Heart right ventricle (tissue), 16 donors: ENCODE results near the gene B4GALT2. TPM values are rescaled to one million over a fixed set of nuclear protein-coding genes. Genes with fewer than 3 reads are reported as not detected.
A peak's percentile ranks its signal among the peaks of the same experiment; 100 is the strongest.

ENCODE experiments used
- ATAC-seq, 8 donors: fragments of 200-7000 bp; cut with Tn5 transposase; one replicate each; pipeline ENCODE4 v1.9.1; 2020; ENCODE audit warnings: mild to moderate bottlenecking in 8 of 8, moderate library complexity in 8 of 8, moderate number of reproducible peaks in 1 of 8
- DNase-seq, 2 donors: peaks; one replicate each; pipeline ENCODE4 v3.0.0-alpha.2; 2020
- H3K27ac ChIP-seq, 10 donors: fragments of 200-600 bp; sonication (generic) in 2 of 10; one replicate each; pipeline versions ENCODE4 v1.5.0 to v1.8.0; 2020 to 2022; ENCODE audit warnings: mild to moderate bottlenecking in 3 of 10
- H3K27me3 ChIP-seq, 7 donors: fragments of 200-600 bp; one replicate each; pipeline ENCODE4 v1.8.0; 2021 to 2022; ENCODE audit warnings: mild to moderate bottlenecking in 2 of 7
- H3K36me3 ChIP-seq, 9 donors: fragments of 200-600 bp; sonication (generic) in 1 of 9; one replicate each; pipeline versions ENCODE4 v1.5.0 to v1.8.0; 2020 to 2022; ENCODE audit warnings: mild to moderate bottlenecking in 2 of 9
- H3K4me1 ChIP-seq, 9 donors: fragments of 200-600 bp; sonication (generic) in 1 of 9; one replicate each; pipeline versions ENCODE4 v1.5.0 to v1.8.0; 2020 to 2022; ENCODE audit warnings: mild to moderate bottlenecking in 4 of 9
- H3K4me3 ChIP-seq, 10 donors: fragments of 200-600 bp; sonication (generic) in 2 of 10; one replicate each; pipeline versions ENCODE4 v1.5.0 to v1.8.0; 2020 to 2022; ENCODE audit warnings: mild to moderate bottlenecking in 7 of 10, moderate library complexity in 2 of 10
- H3K9me3 ChIP-seq, 11 donors: fragments of 200-600 bp in 10 of 11; sonication (generic) in 2 of 11; one replicate each; pipeline versions ENCODE4 v1.5.0 to v1.8.0; 2013 to 2022; ENCODE audit warnings: mild to moderate bottlenecking in 2 of 11, control low read depth in 1 of 11, moderate library complexity in 1 of 11
- CTCF ChIP-seq, 9 donors: fragments of 200-600 bp; sonication (generic) in 2 of 9; IDR thresholded peaks; one replicate each; pipeline versions ENCODE4 v1.5.0 to v1.8.0; 2021 to 2022; ENCODE audit warnings: antibody characterized with exemption in 9 of 9, mild to moderate bottlenecking in 5 of 9, moderate library complexity in 1 of 9
- WGBS, 2 donors: extraction: QIAGEN DNeasy Blood & Tissue Kit; methylation state at CpG; one replicate each; pipeline ENCODE4 v1.1.7; 2013; ENCODE audit warnings: inconsistent platforms in 1 of 2; 5-methylcytosine and 5-hydroxymethylcytosine counted together
- intact Hi-C, 10 donors: fragments of 100-400 bp; cut with DNase I; formaldehyde crosslinking; loops; one replicate each; pipeline versions ENCODE4 v1.11.1 to v1.14.2; 2022
- polyA plus RNA-seq, 2 donors: library from polyadenylated mRNA; stranded (reverse); fragments of 200-250 nt; gene quantifications; one replicate each; pipeline ENCODE4 v1.2.3, GENCODE V29; 2013
- total RNA-seq, 10 donors: library from RNA; stranded (reverse); fragmentation: NEBNext Ultra II Directional in 3 of 10; extraction: Animal tissue kit (Norgen Biotek cat#: 25700) in 3 of 10; gene quantifications; one replicate each; pipeline versions ENCODE4 v1.2.1 to v1.2.4, GENCODE V29; 2021 to 2023
- donor health status: Arrhythmogenic right ventricular cardiomyopathy.
- donor health status: ischemic (EF 13 %, LVEDD 7.1; RV severe dilation, severe dysfunction).
- donor health status: healthy with polysubstance abuse.
- donor health status: DM: no; HTN: yes; CAD: no.
- donor health status: DM: no; HTN: no; CAD: no.
- donor health status: ischemic (EF 25% LVEDD 6.9; RV normal size, moderate dysfunction).
- donor health status: ischemic (EF 25% LVEDD 5.7; RV mildly dilated, moderate dysfunction).
- donor health status: healthy.
- donor health status: DM: yes; HTN: yes; CAD: no.
- donor health status: Ischemic cardiomyopathy.
- donor health status: ischemic (EF 35%, LVEDD 5.7; RV mildly dilated, moderate dysfunction).
- donor health status: nonischemic (EF 11% LVEDD 7.7; RV severe dilation, severe dysfunction).
- donor health status: DM: yes; HTN: yes; CAD: no.
- donor health status: PGD.
- donor health status: ischemic (EF 29% LVEDD 5.4; RV normal size, mild dysfunction).
- donor health status: nonischemic (EF 23%, LVEDD 6.1; RV moderate dilation, normal function).

The B4GALT2 gene
- total and polyA plus RNA-seq, 12 donors: 25.4 to 50.8 (median 38.6) TPM

GRCh38 chr1:43991200-43991475, 12.1 kb downstream of the B4GALT2 start:
- DNase-seq: no peak
- WGBS, 2 donors: 0 to 2% methylated on average over 10 of the region's 10 CpGs
- Histone ChIP-seq H3K36me3 (peaks cover 0 to 8% (median 0%) of the 10 kb centered on the region in 9 donors), H3K27ac (peak overlapping the region in 7 of 10 donors; percentile 7 to 82 (median 62)), H3K4me1 (peaks cover 5 to 18% (median 10%) of the 10 kb centered on the region in 9 donors), H3K9me3 (no peaks in the 10 kb centered on the region), H3K27me3 (no peaks in the 10 kb centered on the region), H3K4me3 (peak overlapping the region; percentile 45 to 82 (median 71))
- peak in 3 of 8 donors; percentile 36 to 58 (median 52) for ATAC-seq
- intact Hi-C loops: loop anchor here in 1 of 10 donors (10.0 kb wide), 1 partner anchor 224 kb away; the partner anchor contains the start of gene DMAP1
- TF ChIP-seq CTCF (IDR thresholded peaks at IDR 0.05): no peak

- peak within 1 kb of the TSS; percentile 45 to 82 (median 71) for H3K4me3 ChIP-seq
- H3K27me3 ChIP-seq: no peaks in the 10 kb centered on the region
- no peaks in the 10 kb centered on the region for H3K9me3 ChIP-seq
- peak in 5 of 9 donors; percentile 0 to 41 (median 15) for TF ChIP-seq CTCF (IDR thresholded peaks at IDR 0.05)
- H3K27ac ChIP-seq: peak within 1 kb of the TSS in 7 of 10 donors; percentile 7 to 82 (median 62)
- peaks cover 0 to 4% (median 0%) of the 10 kb centered on the region in 9 donors for H3K36me3 ChIP-seq
- peaks cover 5 to 23% (median 11%) of the 10 kb centered on the region in 9 donors for H3K4me1 ChIP-seq
- DNase-seq (peak; percentile 81), ATAC-seq (peak; percentile 86 to 94 (median 90))
- intact Hi-C loops: loop anchor here in 1 of 10 donors (10.0 kb wide), 1 partner anchor 223 kb away; the partner anchor contains the start of gene DMAP1
- WGBS, 2 donors: 0 to 1% methylated on average over 63 to 66 of the region's 66 CpGs
Observed at GRCh38 chr1:43991476-43992231, 12.6 kb downstream of the B4GALT2 start, which contains the start of gene CCDC24. Gene CCDC24 (plus strand): TSS chr1:43991599. CDS start chr1:43991879, 280 bp downstream.

GRCh38 chr1:43992232-43992995, 13.4 kb downstream of the B4GALT2 start:
- no peak for TF ChIP-seq CTCF (IDR thresholded peaks at IDR 0.05)
- Histone ChIP-seq H3K4me3 (peak overlapping the region in 8 of 10 donors; percentile 53 to 82 (median 72)), H3K4me1 (peaks cover 5 to 27% (median 13%) of the 10 kb centered on the region in 9 donors), H3K9me3 (no peaks in the 10 kb centered on the region), H3K36me3 (no peaks in the 10 kb centered on the region), H3K27me3 (no peaks in the 10 kb centered on the region), H3K27ac (peak overlapping the region in 2 of 10 donors; percentile 72 to 82)
- 51 to 53% methylated on average over 11 of the region's 11 CpGs for WGBS, 2 donors
- DNase-seq: no peak
- intact Hi-C loops: loop anchor here in 1 of 10 donors (10.0 kb wide), 1 partner anchor 222 kb away; the partner anchor contains the start of gene DMAP1
- peak in 1 of 8 donors; percentile 3 for ATAC-seq
